ENCODE measurements around the gene ASIC1. TPM values are rescaled to one million over a fixed set of nuclear protein-coding genes. Genes with fewer than 3 reads are reported as not detected.

The ASIC1 gene
- total and polyA plus RNA-seq, 12 donors, result 0.17 to 1.6 (median 0.70) TPM

GRCh38 chr12:50109319-50109718, 51.9 kb downstream of the ASIC1 start:
- Histone ChIP-seq H3K27ac (peak overlapping the region; percentile 69 to 96 (median 92)), H3K4me3 (no peak overlapping the region), H3K27me3 (no peaks in the 10 kb centered on the region), H3K9me3 (no peaks in the 10 kb centered on the region), H3K4me1 (peaks cover 16 to 55% (median 43%) of the 10 kb centered on the region in 9 donors), H3K36me3 (peaks cover 0 to 4% (median 0%) of the 10 kb centered on the region in 9 donors)
- intact Hi-C loops (cut with DNase I), result no loop called here
- ATAC-seq (no peak), DNase-seq (no peak)
- WGBS, 2 donors, result 87 to 88% methylated on average over 3 of the region's 3 CpGs
- TF ChIP-seq CTCF (IDR thresholded peaks at IDR 0.05), result no peak

- peak overlapping the region in 6 of 10 donors; percentile 15 to 39 (median 24) for H3K4me3 ChIP-seq
- H3K4me1 ChIP-seq, result peaks cover 16 to 52% (median 45%) of the 10 kb centered on the region in 9 donors
- intact Hi-C loops (cut with DNase I), result loop anchor here in 6 of 10 donors (2.0 to 10.0 kb wide), 6 partner anchors 23 to 292 kb away; partner anchors contain the start of genes CERS5 (in 6 of the 6), LARP4 (in 1 of the 6) and SMARCD1 (in 1 of the 6)
Measured at GRCh38 chr12:50110127-50110761, 52.8 kb downstream of the ASIC1 start.

GRCh38 chr12:50110762-50111351, 53.5 kb downstream of the ASIC1 start:
- Histone ChIP-seq H3K9me3 (no peaks in the 10 kb centered on the region), H3K36me3 (peaks cover 0 to 19% (median 0%) of the 10 kb centered on the region in 9 donors), H3K27me3 (no peaks in the 10 kb centered on the region), H3K4me1 (peaks cover 16 to 58% (median 45%) of the 10 kb centered on the region in 9 donors), H3K4me3 (peak overlapping the region in 9 of 10 donors; percentile 12 to 100 (median 36)), H3K27ac (peak overlapping the region; percentile 69 to 96 (median 92))
- intact Hi-C loops (cut with DNase I), result loop anchor here in 6 of 10 donors (2.0 to 10.0 kb wide), 6 partner anchors 24 to 291 kb away; partner anchors contain the start of genes CERS5 (in 6 of the 6), LARP4 (in 1 of the 6) and SMARCD1 (in 1 of the 6)
- no peak for TF ChIP-seq CTCF (IDR thresholded peaks at IDR 0.05)
- DNase-seq (peak; percentile 75 to 76), ATAC-seq (peak; percentile 14 to 72 (median 56))
- 26 to 28% methylated on average over 7 of the region's 7 CpGs for WGBS, 2 donors

More at GRCh38 chr12:50110127-50110761, 52.8 kb downstream of the ASIC1 start:
- WGBS, 2 donors, result 27 to 38% methylated on average over 8 of the region's 8 CpGs
- TF ChIP-seq CTCF (IDR thresholded peaks at IDR 0.05), result no peak
- DNase-seq (peak; percentile 61 to 69), ATAC-seq (peak in 6 of 8 donors; percentile 0 to 36 (median 5))
- H3K27ac ChIP-seq, result peak overlapping the region; percentile 69 to 96 (median 92)
- H3K36me3 ChIP-seq, result peaks cover 0 to 13% (median 0%) of the 10 kb centered on the region in 9 donors
- H3K9me3 ChIP-seq, result no peaks in the 10 kb centered on the region
- no peaks in the 10 kb centered on the region for H3K27me3 ChIP-seq

GRCh38 chr12:50111395-50111692, 53.9 kb downstream of the ASIC1 start:
- H3K36me3 ChIP-seq, result peaks cover 0 to 24% (median 0%) of the 10 kb centered on the region in 9 donors
- peak; percentile 0 to 12 (median 0) for ATAC-seq
- no peaks in the 10 kb centered on the region for H3K9me3 ChIP-seq
- no peaks in the 10 kb centered on the region for H3K27me3 ChIP-seq
- H3K4me1 ChIP-seq, result peaks cover 16 to 62% (median 48%) of the 10 kb centered on the region in 9 donors
- WGBS, 2 donors, result 7 to 9% methylated on average over 19 of the region's 19 CpGs
- peak overlapping the region in 9 of 10 donors; percentile 12 to 100 (median 36) for H3K4me3 ChIP-seq
- H3K27ac ChIP-seq, result peak overlapping the region; percentile 47 to 96 (median 92)
- no peak for TF ChIP-seq CTCF (IDR thresholded peaks at IDR 0.05)
- DNase-seq, result no peak
- intact Hi-C loops (cut with DNase I), result loop anchor here in 6 of 10 donors (2.0 to 10.0 kb wide), 6 partner anchors 25 to 291 kb away; partner anchors contain the start of genes CERS5 (in 6 of the 6), LARP4 (in 1 of the 6) and SMARCD1 (in 1 of the 6)

Measured in heart right ventricle (tissue), 16 donors.